ENCODE data around the gene CDYL. TPM values are rescaled to one million over a fixed set of nuclear protein-coding genes. Genes with fewer than 3 reads are reported as not detected.

CDYL gene
- total RNA-seq, 1 experiment from 2014 or later, result 50.3 TPM

DNA sequence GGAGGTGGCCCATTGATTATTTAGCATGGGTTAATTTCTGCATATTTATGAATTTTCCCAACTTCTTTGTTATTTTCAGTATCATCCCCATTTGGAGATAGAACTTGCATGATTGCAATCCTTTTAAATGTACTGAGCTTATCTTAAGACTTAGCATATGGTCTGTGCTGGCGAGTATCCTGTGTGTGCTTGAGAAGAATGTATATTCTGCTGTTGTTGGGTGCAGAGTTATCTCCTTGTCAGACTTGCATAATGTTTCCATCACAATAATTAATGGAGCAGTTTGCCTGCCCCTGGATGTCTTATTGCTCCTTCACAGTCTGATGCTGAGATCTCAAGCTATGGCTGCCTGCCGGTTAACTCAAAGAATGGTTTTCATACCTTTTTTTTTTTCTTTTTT lies 112.6 kb downstream of the CDYL start:
- in situ Hi-C loops (cut with HindIII; ENCODE audit: low pct_unique_long_range_greater_than_20kb, low sequenced_read_pairs), result no loop called here
- DNase-seq (ENCODE audit: low read depth, low spot score), result no peak

GRCh38 chr6:4889701-4890100 lies 113.5 kb downstream of the CDYL start:
- in situ Hi-C loops (cut with HindIII; ENCODE audit: low pct_unique_long_range_greater_than_20kb, low sequenced_read_pairs), result no loop called here

DNA sequence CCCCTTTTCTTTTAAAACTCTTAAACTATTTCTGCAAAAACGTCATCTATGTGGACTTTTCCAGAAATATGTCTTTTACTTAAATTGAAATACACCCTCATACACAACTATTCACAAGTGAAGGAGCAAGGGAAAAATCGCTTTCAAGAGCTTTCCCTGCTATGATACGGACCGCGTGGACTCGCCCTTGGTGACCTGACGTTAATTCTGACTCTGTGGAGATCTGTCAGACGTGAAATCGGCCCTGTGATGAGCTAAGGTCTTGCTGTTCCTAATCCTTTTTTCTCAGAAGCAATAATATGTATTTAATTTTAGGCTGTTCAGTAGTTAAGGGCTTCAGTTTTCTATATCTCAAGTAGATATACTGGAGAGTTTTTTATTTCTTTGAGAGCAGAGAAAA lies 114.0 kb downstream of the CDYL start:
- no peak for DNase-seq (ENCODE audit: low read depth, low spot score)
- in situ Hi-C loops (cut with HindIII; ENCODE audit: low pct_unique_long_range_greater_than_20kb, low sequenced_read_pairs), result no loop called here

More at GRCh38 chr6:4889701-4890100, 113.5 kb downstream of the CDYL start:
- no peak for DNase-seq (ENCODE audit: low read depth, low spot score)

- no peak for DNase-seq (ENCODE audit: low read depth, low spot score)
- in situ Hi-C loops (cut with HindIII; ENCODE audit: low pct_unique_long_range_greater_than_20kb, low sequenced_read_pairs), result no loop called here
Observed at GRCh38 chr6:4890627-4891026, 114.4 kb downstream of the CDYL start.

- in situ Hi-C loops (cut with HindIII; ENCODE audit: low pct_unique_long_range_greater_than_20kb, low sequenced_read_pairs), result no loop called here
Observed at GRCh38 chr6:4891141-4891540, 114.9 kb downstream of the CDYL start.

GRCh38 chr6:4892785-4893485 lies 116.7 kb downstream of the CDYL start:
- DNase-seq (ENCODE audit: low read depth, low spot score), result no peak
- in situ Hi-C loops (cut with HindIII; ENCODE audit: low pct_unique_long_range_greater_than_20kb, low sequenced_read_pairs), result no loop called here

More at GRCh38 chr6:4891141-4891540, 114.9 kb downstream of the CDYL start:
- no peak for DNase-seq (ENCODE audit: low read depth, low spot score)

DNA sequence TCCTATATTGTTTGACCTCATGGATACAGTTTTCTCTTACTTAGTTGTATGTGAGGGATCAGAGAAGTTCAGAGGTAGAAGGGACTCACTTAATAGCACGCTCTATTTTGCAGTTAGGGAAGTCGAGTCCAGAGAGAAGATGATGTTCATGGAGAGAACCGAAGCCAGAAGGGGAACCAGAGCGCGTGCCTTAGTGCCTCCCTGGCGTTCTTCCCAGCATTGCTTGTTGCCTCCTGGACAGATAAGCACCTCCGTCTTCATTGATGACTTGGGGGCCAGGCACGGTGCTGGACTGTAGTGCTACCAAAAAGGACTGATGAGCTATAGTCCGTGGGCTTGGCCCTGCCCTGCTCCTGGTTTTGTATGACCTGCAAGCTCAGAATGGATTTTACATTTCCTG lies 117.8 kb downstream of the CDYL start:
- in situ Hi-C loops (cut with HindIII; ENCODE audit: low pct_unique_long_range_greater_than_20kb, low sequenced_read_pairs), result no loop called here
- DNase-seq (ENCODE audit: low read depth, low spot score), result no peak

GRCh38 chr6:4895971-4896370 lies 119.8 kb downstream of the CDYL start:
- DNase-seq (ENCODE audit: low read depth, low spot score), result no peak
- in situ Hi-C loops (cut with HindIII; ENCODE audit: low pct_unique_long_range_greater_than_20kb, low sequenced_read_pairs), result no loop called here

DNA sequence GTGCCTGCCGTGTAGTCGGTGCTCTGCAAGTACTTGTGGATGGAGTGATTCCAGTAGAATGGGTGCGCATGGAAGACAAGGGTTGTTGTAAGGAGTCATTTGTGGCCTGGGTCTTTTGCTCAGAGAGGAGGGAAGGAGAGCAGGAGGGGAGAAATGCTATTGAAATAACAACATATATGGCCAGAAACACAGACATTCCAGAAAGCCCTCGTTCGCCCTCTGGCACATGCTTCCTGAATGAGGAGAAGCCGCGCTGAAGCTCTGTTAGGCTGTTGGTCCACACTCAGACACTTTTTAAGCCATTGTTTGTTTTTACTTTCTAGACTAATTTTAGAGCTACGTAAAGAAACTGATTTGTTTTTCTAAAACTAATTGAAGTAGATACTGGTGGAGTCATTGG lies 120.2 kb downstream of the CDYL start:
- DNase-seq (ENCODE audit: low read depth, low spot score), result no peak
- in situ Hi-C loops (cut with HindIII; ENCODE audit: low pct_unique_long_range_greater_than_20kb, low sequenced_read_pairs), result no loop called here

GRCh38 chr6:4899249-4900034 lies 123.2 kb downstream of the CDYL start:
- in situ Hi-C loops (cut with HindIII; ENCODE audit: low pct_unique_long_range_greater_than_20kb, low sequenced_read_pairs), result no loop called here
- DNase-seq (ENCODE audit: low read depth, low spot score), result peak; percentile 14

DNA sequence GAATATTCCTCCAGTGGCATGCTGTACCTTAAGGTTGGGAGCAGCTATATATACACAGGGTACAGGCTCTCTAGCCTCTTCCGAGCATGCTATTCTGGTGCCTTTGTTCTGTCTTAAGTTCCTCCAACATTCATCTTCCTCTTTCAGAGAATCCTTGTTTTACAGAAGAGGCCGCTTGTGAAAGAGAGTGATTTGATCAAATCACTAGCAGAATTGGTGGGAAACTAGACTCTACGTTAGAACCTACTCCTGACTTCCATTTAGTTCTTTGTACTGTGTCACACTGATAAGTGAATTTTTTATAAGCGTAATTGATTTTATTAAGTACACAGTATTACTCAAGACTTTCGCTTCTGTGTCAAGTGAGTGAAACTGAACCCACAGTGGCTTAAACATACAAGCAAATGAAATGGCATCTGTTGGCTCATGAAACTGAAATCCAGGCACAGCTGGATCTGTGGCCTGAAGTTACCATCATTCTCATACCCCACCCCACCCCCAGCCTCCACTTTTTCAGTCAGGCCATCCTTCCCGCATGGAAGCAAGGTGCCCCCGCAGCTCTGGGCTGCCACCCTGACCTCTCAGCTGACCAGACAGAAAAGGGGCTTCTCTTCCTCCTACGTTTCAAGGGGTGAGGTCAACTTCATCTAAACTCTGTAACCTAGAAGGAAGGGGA lies 125.3 kb downstream of the CDYL start:
- in situ Hi-C loops (cut with HindIII; ENCODE audit: low pct_unique_long_range_greater_than_20kb, low sequenced_read_pairs), result no loop called here
- DNase-seq (ENCODE audit: low read depth, low spot score), result no peak

DNA sequence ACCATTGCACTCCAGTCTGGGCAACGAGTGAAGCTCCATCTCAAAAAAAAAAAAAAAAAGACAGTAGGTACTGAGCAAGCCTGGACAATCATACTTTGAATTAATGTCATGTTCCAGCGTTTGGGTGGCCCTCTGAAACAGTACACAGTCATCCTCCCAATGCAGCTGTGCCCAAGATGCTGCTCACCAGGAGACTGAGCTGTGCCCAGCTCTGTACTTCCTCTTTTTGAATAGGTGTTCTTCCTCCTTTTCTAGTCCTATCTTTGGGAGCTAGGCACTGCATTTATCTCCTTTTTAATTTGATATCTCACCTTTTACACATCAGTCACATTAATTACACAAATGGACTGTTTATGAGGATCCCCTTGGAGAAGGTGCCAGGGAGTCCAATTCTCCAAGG lies 126.2 kb downstream of the CDYL start:
- in situ Hi-C loops (cut with HindIII; ENCODE audit: low pct_unique_long_range_greater_than_20kb, low sequenced_read_pairs), result no loop called here
- no peak for DNase-seq (ENCODE audit: low read depth, low spot score)

DNA sequence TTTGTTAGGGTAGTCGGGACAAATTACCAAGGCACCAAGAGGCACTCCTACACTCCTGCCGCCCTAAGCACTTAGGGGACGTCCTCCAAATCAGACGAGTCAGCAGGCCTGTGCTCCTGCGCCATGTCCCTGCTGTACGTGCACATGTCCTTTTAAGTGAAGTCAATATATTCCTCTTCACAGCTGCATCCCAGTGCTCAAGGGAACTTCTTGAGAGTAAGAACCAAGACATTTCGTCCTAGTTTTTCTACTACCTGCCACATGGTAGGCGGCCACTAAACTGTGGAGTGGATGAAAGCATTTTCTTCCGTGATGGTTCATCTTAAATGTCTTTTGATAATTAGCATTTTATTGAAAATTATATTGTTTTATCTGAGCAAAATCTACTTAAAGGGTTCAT lies 126.9 kb downstream of the CDYL start:
- DNase-seq (ENCODE audit: low read depth, low spot score), result no peak
- in situ Hi-C loops (cut with HindIII; ENCODE audit: low pct_unique_long_range_greater_than_20kb, low sequenced_read_pairs), result no loop called here

DNA sequence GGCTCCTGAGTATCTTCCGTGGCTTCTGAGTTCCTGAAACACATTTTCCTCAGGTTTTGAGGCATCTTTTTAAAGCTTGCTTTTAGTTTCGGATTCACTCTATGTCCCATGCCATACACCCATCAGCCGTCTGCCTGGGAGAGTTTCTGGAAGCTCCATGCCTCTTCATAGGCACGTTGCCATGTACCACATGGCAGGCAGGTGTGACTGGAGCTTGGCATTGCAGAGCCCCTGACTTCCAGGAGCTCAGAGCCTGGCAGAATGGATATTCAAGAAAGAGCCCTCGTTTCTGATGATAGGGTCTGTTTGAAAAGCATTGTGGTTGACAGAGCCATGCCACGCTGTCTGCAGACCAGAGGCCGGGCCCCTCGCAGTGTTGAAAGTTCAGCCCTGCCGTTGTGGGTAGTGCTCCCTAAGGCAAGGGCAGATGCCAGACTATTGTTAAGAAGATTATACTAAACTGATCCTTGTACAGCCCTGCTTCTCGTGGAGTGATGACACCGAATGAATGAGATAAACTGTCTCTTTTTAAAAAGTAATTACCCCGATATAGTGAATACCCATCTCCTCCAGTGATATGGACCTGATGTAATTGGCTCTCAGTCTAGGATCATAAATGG lies 127.7 kb downstream of the CDYL start:
- in situ Hi-C loops (cut with HindIII; ENCODE audit: low pct_unique_long_range_greater_than_20kb, low sequenced_read_pairs), result no loop called here
- DNase-seq (ENCODE audit: low read depth, low spot score), result no peak

GRCh38 chr6:4904461-4905025 lies 128.3 kb downstream of the CDYL start:
- in situ Hi-C loops (cut with HindIII; ENCODE audit: low pct_unique_long_range_greater_than_20kb, low sequenced_read_pairs), result no loop called here
- no peak for DNase-seq (ENCODE audit: low read depth, low spot score)

- in situ Hi-C loops (cut with HindIII; ENCODE audit: low pct_unique_long_range_greater_than_20kb, low sequenced_read_pairs), result no loop called here
- no peak for DNase-seq (ENCODE audit: low read depth, low spot score)
Observed at GRCh38 chr6:4905826-4906225, 129.6 kb downstream of the CDYL start.

- in situ Hi-C loops (cut with HindIII; ENCODE audit: low pct_unique_long_range_greater_than_20kb, low sequenced_read_pairs), result no loop called here
- no peak for DNase-seq (ENCODE audit: low read depth, low spot score)
Observed at GRCh38 chr6:4906293-4907276, 130.4 kb downstream of the CDYL start.

Measured in SK-MEL-5 (cell line).